Measurements from ENCODE around the gene SLC39A1. TPM values are rescaled to one million over a fixed set of nuclear protein-coding genes. Genes with fewer than 3 reads are reported as not detected.

The SLC39A1 gene
- polyA plus RNA-seq, 1 donor from 2014 or later: 35.2 TPM

- peak overlapping the region; percentile 94 for H3K4me2 ChIP-seq (ENCODE audit: low read length)
- H3K36me3 ChIP-seq (ENCODE audit: insufficient read depth, low read length): no peaks in the 10 kb centered on the region
- no peaks in the 10 kb centered on the region for H3K9me2 ChIP-seq (ENCODE audit: insufficient read depth, low read length)
- peak overlapping the region; percentile 90 for H3K4me3 ChIP-seq (ENCODE audit: low read length)
- peaks cover 4% of the 10 kb centered on the region for H3F3A ChIP-seq (ENCODE audit: insufficient read depth, low read length, poor library complexity, severe bottlenecking)
- H3K27me3 ChIP-seq (ENCODE audit: insufficient read depth, low read depth, low read length): no peaks in the 10 kb centered on the region
- peak overlapping the region; percentile 81 for H3K27ac ChIP-seq (ENCODE audit: low read length)
- no peaks in the 10 kb centered on the region for H3K9me3 ChIP-seq (ENCODE audit: low read length)
- no peak for TF ChIP-seq TAF1 (IDR thresholded peaks at IDR 0.05; ENCODE audit: low read depth)
- no peak for TF ChIP-seq EP300 (conservative IDR thresholded peaks at IDR 0.05; ENCODE audit: poor library complexity, severe bottlenecking)
- no peak for TF ChIP-seq SMC3 (conservative IDR thresholded peaks at IDR 0.05; ENCODE audit: poor library complexity)
- TF ChIP-seq EZH2 (IDR thresholded peaks at IDR 0.05; ENCODE audit: borderline replicate concordance, insufficient read depth, low read length, poor library complexity, severe bottlenecking): no peak
- TF ChIP-seq REST (IDR thresholded peaks at IDR 0.05; ENCODE audit: borderline replicate concordance): no peak
- TF ChIP-seq MXI1 (conservative IDR thresholded peaks at IDR 0.05; ENCODE audit: poor library complexity, severe bottlenecking): no peak
- no peak for TF ChIP-seq CTCF (IDR thresholded peaks at IDR 0.05; ENCODE audit: poor library complexity, severe bottlenecking)
- TF ChIP-seq RAD21 (conservative IDR thresholded peaks at IDR 0.05): no peak
- TF ChIP-seq POLR2AphosphoS5 (IDR thresholded peaks at IDR 0.05): no peak
- H3K9ac ChIP-seq (ENCODE audit: low read length): peak overlapping the region; percentile 84
- H4K20me1 ChIP-seq (ENCODE audit: insufficient read depth): no peaks in the 10 kb centered on the region
- peaks cover 25% of the 10 kb centered on the region for H3K79me2 ChIP-seq (replicated peaks; ENCODE audit: insufficient read depth, low read length)
- H2AFZ ChIP-seq (ENCODE audit: low read depth, low read length): peak overlapping the region; percentile 79
Observed at GRCh38 chr1:153963850-153964331, 554 bp upstream of the SLC39A1 start.

- Histone ChIP-seq H3K36me3 (ENCODE audit: insufficient read depth, low read length) (no peaks in the 10 kb centered on the region), H4K20me1 (ENCODE audit: insufficient read depth) (no peaks in the 10 kb centered on the region), H3K9me3 (ENCODE audit: low read length) (no peaks in the 10 kb centered on the region), H3K27ac (ENCODE audit: low read length) (no peak overlapping the region), H3K27me3 (ENCODE audit: insufficient read depth, low read depth, low read length) (no peaks in the 10 kb centered on the region), H3K4me2 (ENCODE audit: low read length) (peak overlapping the region; percentile 88), H3F3A (ENCODE audit: insufficient read depth, low read length, poor library complexity, severe bottlenecking) (peaks cover 4% of the 10 kb centered on the region), H3K79me2 (replicated peaks; ENCODE audit: insufficient read depth, low read length) (peaks cover 32% of the 10 kb centered on the region), H2AFZ (ENCODE audit: low read depth, low read length) (no peak overlapping the region), H3K9me2 (ENCODE audit: insufficient read depth, low read length) (no peaks in the 10 kb centered on the region), H3K9ac (ENCODE audit: low read length) (peak overlapping the region; percentile 84), H3K4me3 (ENCODE audit: low read length) (peak overlapping the region; percentile 90)
- TF ChIP-seq CTCF (IDR thresholded peaks at IDR 0.05; ENCODE audit: poor library complexity, severe bottlenecking) (no peak), REST (IDR thresholded peaks at IDR 0.05; ENCODE audit: borderline replicate concordance) (no peak), RAD21 (conservative IDR thresholded peaks at IDR 0.05) (no peak), EP300 (conservative IDR thresholded peaks at IDR 0.05; ENCODE audit: poor library complexity, severe bottlenecking) (no peak), TAF1 (IDR thresholded peaks at IDR 0.05; ENCODE audit: low read depth) (no peak), SMC3 (conservative IDR thresholded peaks at IDR 0.05; ENCODE audit: poor library complexity) (no peak), POLR2AphosphoS5 (IDR thresholded peaks at IDR 0.05) (no peak), EZH2 (IDR thresholded peaks at IDR 0.05; ENCODE audit: borderline replicate concordance, insufficient read depth, low read length, poor library complexity, severe bottlenecking) (no peak), MXI1 (conservative IDR thresholded peaks at IDR 0.05; ENCODE audit: poor library complexity, severe bottlenecking) (no peak)
Observed at GRCh38 chr1:153962088-153963029, 978 bp downstream of the SLC39A1 start.

Data from neural cell (in vitro differentiated cells).